ENCODE results near the gene TPM1. TPM values are rescaled to one million over a fixed set of nuclear protein-coding genes. Genes with fewer than 3 reads are reported as not detected.
A peak's percentile ranks its signal among the peaks of the same experiment; 100 is the strongest.

The TPM1 gene
- total RNA-seq, 1 experiment from 2014 or later: 421 TPM

DNA sequence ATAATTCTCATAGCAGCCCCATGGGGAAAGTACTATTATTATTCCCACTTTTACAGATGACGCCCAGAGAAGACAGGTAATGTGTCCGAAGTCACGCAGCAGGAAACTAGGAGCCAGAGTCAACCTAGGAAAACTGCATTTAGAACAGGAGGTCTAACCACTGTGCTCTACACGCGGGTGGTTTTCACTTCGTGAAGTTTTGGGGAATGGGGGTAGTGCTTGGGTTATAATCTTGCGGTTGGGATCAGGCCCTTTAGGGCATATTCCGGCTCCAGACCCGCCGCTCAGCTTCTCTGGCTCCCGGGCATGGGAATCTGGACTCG, 5.2 kb downstream of the TPM1 start:
- ChIA-PET CTCF (interaction anchor here (0.5 to 7.7 kb wide), 54 partner anchors 9 to 590 kb away, joined by 3 to 131 read pairs (median 5); partner anchors contain the start of genes APH1B and RPS27L), POLR2A (interaction anchor here (0.6 to 2.4 kb wide), 24 partner anchors 8 to 265 kb away, joined by 3 to 21 read pairs (median 4); no protein-coding TSS in a partner anchor)
- no peak for ATAC-seq
- no peak for DNase-seq (ENCODE audit: low spot score)
- Mint-ChIP-seq H3K4me3 (peak overlapping the region; percentile 72), H3K27ac (peak overlapping the region; percentile 94), H3K36me3 (peaks cover 68% of the 10 kb centered on the region), H3K9me3 (no peaks in the 10 kb centered on the region), H3K27me3 (ENCODE audit: low read depth) (no peaks in the 10 kb centered on the region), H3K4me1 (peaks cover 76% of the 10 kb centered on the region)
- TF ChIP-seq SOX15 (CRISPR knock-in tag; IDR thresholded peaks at IDR 0.05): no peak
- TF ChIP-seq, protein P1, sequence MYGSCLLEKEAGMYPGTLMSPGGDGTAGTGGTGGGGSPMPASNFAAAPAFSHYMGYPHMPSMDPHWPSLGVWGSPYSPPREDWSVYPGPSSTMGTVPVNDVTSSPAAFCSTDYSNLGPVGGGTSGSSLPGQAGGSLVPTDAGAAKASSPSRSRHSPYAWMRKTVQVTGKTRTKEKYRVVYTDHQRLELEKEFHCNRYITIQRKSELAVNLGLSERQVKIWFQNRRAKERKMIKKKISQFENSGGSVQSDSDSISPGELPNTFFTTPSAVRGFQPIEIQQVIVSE (CRISPR knock-in tag; IDR thresholded peaks at IDR 0.05; ENCODE audit: borderline replicate concordance): 0 out of 2 replicates have a peak, but pooled peaks have one; percentile 28

DNA sequence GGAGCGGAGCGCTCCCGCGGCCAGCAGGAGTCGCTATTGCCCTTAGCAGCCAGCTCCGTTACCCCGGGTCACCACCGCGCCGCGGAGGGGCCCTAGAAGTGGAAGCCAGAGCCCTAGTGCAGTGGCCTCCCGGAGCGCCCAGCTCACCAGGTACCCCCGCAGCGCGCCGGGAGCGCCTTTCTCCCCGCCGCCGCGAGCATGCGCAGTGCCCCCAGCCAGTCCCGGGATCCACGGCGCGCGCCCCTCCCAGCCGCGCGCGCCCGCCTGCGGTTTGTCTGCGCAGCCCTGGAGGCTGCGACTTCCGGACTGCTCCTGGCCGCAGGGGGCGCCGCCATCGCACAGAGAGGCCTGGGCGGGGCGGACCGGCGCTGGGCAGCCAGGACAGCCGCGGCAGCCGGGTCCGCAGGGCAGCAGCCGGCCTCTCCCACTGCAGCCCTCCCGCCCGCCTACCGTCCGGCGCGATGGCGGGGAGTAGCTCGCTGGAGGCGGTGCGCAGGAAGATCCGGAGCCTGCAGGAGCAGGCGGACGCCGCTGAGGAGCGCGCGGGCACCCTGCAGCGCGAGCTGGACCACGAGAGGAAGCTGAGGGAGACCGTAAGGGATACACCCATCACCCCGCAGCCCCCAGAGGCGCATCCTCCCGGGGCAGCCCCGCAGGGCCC, 5.7 kb downstream of the TPM1 start:
- Mint-ChIP-seq H3K9me3 (no peaks in the 10 kb centered on the region), H3K27ac (no peak overlapping the region), H3K4me1 (peaks cover 80% of the 10 kb centered on the region), H3K27me3 (ENCODE audit: low read depth) (no peaks in the 10 kb centered on the region), H3K36me3 (peaks cover 68% of the 10 kb centered on the region), H3K4me3 (peak overlapping the region; percentile 90)
- peak; percentile 95 for DNase-seq (ENCODE audit: low spot score)
- CTCF ChIA-PET: interaction anchor here (0.6 to 7.7 kb wide), 56 partner anchors 9 to 591 kb away, joined by 3 to 131 read pairs (median 4); partner anchors contain the start of genes APH1B and RPS27L
- ATAC-seq: peak; percentile 70
- POLR2A ChIA-PET: interaction anchor here (0.6 to 2.4 kb wide), 26 partner anchors 9 to 266 kb away, joined by 3 to 21 read pairs (median 4); no protein-coding TSS in a partner anchor
- TF ChIP-seq, protein P2, sequence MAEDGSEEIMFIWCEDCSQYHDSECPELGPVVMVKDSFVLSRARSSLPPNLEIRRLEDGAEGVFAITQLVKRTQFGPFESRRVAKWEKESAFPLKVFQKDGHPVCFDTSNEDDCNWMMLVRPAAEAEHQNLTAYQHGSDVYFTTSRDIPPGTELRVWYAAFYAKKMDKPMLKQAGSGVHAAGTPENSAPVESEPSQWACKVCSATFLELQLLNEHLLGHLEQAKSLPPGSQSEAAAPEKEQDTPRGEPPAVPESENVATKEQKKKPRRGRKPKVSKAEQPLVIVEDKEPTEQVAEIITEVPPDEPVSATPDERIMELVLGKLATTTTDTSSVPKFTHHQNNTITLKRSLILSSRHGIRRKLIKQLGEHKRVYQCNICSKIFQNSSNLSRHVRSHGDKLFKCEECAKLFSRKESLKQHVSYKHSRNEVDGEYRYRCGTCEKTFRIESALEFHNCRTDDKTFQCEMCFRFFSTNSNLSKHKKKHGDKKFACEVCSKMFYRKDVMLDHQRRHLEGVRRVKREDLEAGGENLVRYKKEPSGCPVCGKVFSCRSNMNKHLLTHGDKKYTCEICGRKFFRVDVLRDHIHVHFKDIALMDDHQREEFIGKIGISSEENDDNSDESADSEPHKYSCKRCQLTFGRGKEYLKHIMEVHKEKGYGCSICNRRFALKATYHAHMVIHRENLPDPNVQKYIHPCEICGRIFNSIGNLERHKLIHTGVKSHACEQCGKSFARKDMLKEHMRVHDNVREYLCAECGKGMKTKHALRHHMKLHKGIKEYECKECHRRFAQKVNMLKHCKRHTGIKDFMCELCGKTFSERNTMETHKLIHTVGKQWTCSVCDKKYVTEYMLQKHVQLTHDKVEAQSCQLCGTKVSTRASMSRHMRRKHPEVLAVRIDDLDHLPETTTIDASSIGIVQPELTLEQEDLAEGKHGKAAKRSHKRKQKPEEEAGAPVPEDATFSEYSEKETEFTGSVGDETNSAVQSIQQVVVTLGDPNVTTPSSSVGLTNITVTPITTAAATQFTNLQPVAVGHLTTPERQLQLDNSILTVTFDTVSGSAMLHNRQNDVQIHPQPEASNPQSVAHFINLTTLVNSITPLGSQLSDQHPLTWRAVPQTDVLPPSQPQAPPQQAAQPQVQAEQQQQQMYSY (CRISPR knock-in tag; IDR thresholded peaks at IDR 0.05): peak; percentile 89
- no peak; the same call in 1 of the 2 replicates for TF ChIP-seq ZNF317 (CRISPR knock-in tag; IDR thresholded peaks at IDR 0.05; ENCODE audit: borderline replicate concordance, low read depth)
- TF ChIP-seq, protein P3, sequence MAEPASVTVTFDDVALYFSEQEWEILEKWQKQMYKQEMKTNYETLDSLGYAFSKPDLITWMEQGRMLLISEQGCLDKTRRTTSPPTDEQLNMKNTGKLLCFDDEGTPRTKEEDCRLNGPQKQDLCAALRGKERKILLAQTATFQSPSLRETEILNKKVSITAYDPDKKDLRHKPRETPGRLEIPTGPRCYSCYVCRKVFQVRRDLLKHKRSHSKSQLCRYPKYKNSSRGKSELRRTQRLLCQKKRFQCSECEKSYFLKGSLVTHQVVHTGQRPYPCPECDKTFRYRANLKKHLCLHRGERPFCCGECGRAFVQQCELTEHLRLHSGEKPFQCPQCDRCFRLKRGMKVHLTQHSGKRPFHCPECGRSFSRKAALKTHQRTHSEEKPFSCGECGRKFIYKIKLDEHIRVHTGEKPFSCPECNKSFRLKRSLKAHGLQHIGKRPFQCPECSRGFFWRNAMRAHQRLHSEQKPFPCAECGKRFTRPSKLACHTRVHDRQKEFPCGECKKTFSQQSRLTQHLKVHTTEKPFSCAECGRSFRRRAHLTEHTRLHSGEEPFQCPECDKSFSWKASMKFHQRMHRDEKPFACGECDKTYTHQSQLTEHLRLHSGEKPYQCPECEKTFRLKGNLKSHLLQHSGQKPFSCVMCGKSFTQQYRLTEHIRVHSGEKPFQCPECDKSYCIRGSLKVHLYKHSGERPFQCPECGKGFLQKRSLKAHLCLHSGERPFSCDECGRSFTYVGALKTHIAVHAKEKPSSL (CRISPR knock-in tag; conservative IDR thresholded peaks at IDR 0.05): peak; percentile 71
- TF ChIP-seq, protein P1 (CRISPR knock-in tag; IDR thresholded peaks at IDR 0.05; ENCODE audit: borderline replicate concordance): peak; percentile 13; the same call in 1 of the 2 replicates
- TF ChIP-seq ZNF396 (CRISPR knock-in tag; IDR thresholded peaks at IDR 0.05; ENCODE audit: borderline replicate concordance): no peak
- TF ChIP-seq NR2C2 (CRISPR knock-in tag; IDR thresholded peaks at IDR 0.05): 0 out of 2 replicates have a peak, but pooled peaks have one; percentile 23
- no peak; the same call in 1 of the 2 replicates for TF ChIP-seq TEAD4 (CRISPR knock-in tag; IDR thresholded peaks at IDR 0.05)
- peak; percentile 90 for TF ChIP-seq MYBL2 (CRISPR knock-in tag; IDR thresholded peaks at IDR 0.05)
- TF ChIP-seq, protein P4, sequence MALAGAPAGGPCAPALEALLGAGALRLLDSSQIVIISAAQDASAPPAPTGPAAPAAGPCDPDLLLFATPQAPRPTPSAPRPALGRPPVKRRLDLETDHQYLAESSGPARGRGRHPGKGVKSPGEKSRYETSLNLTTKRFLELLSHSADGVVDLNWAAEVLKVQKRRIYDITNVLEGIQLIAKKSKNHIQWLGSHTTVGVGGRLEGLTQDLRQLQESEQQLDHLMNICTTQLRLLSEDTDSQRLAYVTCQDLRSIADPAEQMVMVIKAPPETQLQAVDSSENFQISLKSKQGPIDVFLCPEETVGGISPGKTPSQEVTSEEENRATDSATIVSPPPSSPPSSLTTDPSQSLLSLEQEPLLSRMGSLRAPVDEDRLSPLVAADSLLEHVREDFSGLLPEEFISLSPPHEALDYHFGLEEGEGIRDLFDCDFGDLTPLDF (CRISPR knock-in tag; IDR thresholded peaks at IDR 0.05): peak; percentile 69; the same call in 1 of the 2 replicates
- TF ChIP-seq, protein P5, sequence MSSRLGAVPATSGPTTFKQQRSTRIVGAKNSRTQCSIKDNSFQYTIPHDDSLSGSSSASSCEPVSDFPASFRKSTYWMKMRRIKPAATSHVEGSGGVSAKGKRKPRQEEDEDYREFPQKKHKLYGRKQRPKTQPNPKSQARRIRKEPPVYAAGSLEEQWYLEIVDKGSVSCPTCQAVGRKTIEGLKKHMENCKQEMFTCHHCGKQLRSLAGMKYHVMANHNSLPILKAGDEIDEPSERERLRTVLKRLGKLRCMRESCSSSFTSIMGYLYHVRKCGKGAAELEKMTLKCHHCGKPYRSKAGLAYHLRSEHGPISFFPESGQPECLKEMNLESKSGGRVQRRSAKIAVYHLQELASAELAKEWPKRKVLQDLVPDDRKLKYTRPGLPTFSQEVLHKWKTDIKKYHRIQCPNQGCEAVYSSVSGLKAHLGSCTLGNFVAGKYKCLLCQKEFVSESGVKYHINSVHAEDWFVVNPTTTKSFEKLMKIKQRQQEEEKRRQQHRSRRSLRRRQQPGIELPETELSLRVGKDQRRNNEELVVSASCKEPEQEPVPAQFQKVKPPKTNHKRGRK (CRISPR knock-in tag; IDR thresholded peaks at IDR 0.05; ENCODE audit: borderline replicate concordance): no peak
- TF ChIP-seq SMAD3 (CRISPR knock-in tag; IDR thresholded peaks at IDR 0.05; ENCODE audit: borderline replicate concordance): no peak
- TF ChIP-seq, protein P6, sequence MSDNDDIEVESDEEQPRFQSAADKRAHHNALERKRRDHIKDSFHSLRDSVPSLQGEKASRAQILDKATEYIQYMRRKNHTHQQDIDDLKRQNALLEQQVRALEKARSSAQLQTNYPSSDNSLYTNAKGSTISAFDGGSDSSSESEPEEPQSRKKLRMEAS (CRISPR knock-in tag; IDR thresholded peaks at IDR 0.05): peak; percentile 58; the same call in 1 of the 2 replicates
- TF ChIP-seq OVOL2 (CRISPR knock-in tag; IDR thresholded peaks at IDR 0.05; ENCODE audit: borderline replicate concordance): 0 out of 2 replicates have a peak, but pooled peaks have one; percentile 8
- TF ChIP-seq ELF4 (CRISPR knock-in tag; IDR thresholded peaks at IDR 0.05; ENCODE audit: low read depth): no peak
- TF ChIP-seq ZNF416 (CRISPR knock-in tag; IDR thresholded peaks at IDR 0.05): peak; percentile 96
- peak; percentile 57; the same call in 1 of the 2 replicates for TF ChIP-seq FOXK1 (CRISPR knock-in tag; IDR thresholded peaks at IDR 0.05)
- TF ChIP-seq, protein P7, sequence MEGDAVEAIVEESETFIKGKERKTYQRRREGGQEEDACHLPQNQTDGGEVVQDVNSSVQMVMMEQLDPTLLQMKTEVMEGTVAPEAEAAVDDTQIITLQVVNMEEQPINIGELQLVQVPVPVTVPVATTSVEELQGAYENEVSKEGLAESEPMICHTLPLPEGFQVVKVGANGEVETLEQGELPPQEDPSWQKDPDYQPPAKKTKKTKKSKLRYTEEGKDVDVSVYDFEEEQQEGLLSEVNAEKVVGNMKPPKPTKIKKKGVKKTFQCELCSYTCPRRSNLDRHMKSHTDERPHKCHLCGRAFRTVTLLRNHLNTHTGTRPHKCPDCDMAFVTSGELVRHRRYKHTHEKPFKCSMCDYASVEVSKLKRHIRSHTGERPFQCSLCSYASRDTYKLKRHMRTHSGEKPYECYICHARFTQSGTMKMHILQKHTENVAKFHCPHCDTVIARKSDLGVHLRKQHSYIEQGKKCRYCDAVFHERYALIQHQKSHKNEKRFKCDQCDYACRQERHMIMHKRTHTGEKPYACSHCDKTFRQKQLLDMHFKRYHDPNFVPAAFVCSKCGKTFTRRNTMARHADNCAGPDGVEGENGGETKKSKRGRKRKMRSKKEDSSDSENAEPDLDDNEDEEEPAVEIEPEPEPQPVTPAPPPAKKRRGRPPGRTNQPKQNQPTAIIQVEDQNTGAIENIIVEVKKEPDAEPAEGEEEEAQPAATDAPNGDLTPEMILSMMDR (IDR thresholded peaks at IDR 0.05): peak; percentile 94
- 0 out of 2 replicates have a peak, but pooled peaks have one; percentile 20 for TF ChIP-seq ZNF121 (CRISPR knock-in tag; IDR thresholded peaks at IDR 0.05)
- peak; percentile 38; the same call in 1 of the 2 replicates for TF ChIP-seq ZNF263 (CRISPR knock-in tag; IDR thresholded peaks at IDR 0.05; ENCODE audit: low read depth)
